Endodermal cell (in vitro differentiated cells): ENCODE measurements around the gene MYO16. TPM values are rescaled to one million over a fixed set of nuclear protein-coding genes. Genes with fewer than 3 reads are reported as not detected.

ENCODE experiments used
- DNase-seq: peaks from one replicate; pipeline ENCODE4 v3.0.0-alpha.2; 2017
- H3K27ac ChIP-seq: 2 replicates; pipeline ENCODE4 v1.5.1; 2013; ENCODE audit warnings: mild to moderate bottlenecking, low read depth, low read length, moderate library complexity
- H3K27me3 ChIP-seq: 2 replicates; pipeline ENCODE4 v1.6.1; 2013; ENCODE audit warnings: mild to moderate bottlenecking, low read length, moderate library complexity; ENCODE audit not compliant: insufficient read depth, control insufficient read depth, poor library complexity, severe bottlenecking
- H3K36me3 ChIP-seq: 2 replicates; pipeline ENCODE4 v1.7.0; 2013; ENCODE audit warnings: mild to moderate bottlenecking, low read length, moderate library complexity; ENCODE audit not compliant: control insufficient read depth, insufficient read depth
- H3K4me1 ChIP-seq: one replicate; pipeline ENCODE4 v1.7.0; 2013; ENCODE audit warnings: low read length; ENCODE audit not compliant: control insufficient read depth, insufficient read depth
- H3K4me3 ChIP-seq: 2 replicates; pipeline ENCODE4 v1.5.1; 2013; ENCODE audit warnings: mild to moderate bottlenecking, low read length, moderate library complexity
- H3K9ac ChIP-seq: 2 replicates; pipeline ENCODE4 v1.6.1; 2013; ENCODE audit warnings: mild to moderate bottlenecking, low read length, moderate library complexity; ENCODE audit not compliant: poor library complexity, severe bottlenecking; ENCODE audit errors: extremely low read depth
- H3K9me3 ChIP-seq: 2 replicates; pipeline ENCODE4 v1.6.1; 2013; ENCODE audit warnings: mild to moderate bottlenecking, low read length, moderate library complexity; ENCODE audit not compliant: control insufficient read depth
- H3K27ac Mint-ChIP-seq: 2 replicates; pipeline ENCODE4 v1.8.0; 2020; ENCODE audit warnings: mixed read lengths
- H3K27me3 Mint-ChIP-seq: 2 replicates; pipeline ENCODE4 v1.8.0; 2021; ENCODE audit warnings: mild to moderate bottlenecking, mixed read lengths; ENCODE audit not compliant: insufficient read depth
- H3K36me3 Mint-ChIP-seq: 2 replicates; pipeline ENCODE4 v1.8.0; 2020; ENCODE audit warnings: low read depth, mixed read lengths
- H3K4me1 Mint-ChIP-seq: 2 replicates; pipeline ENCODE4 v1.8.0; 2020; ENCODE audit warnings: mixed read lengths
- H3K4me3 Mint-ChIP-seq: 2 replicates; pipeline ENCODE4 v1.8.0; 2020; ENCODE audit warnings: mild to moderate bottlenecking, moderate library complexity, mixed read lengths
- H3K9me3 Mint-ChIP-seq: 2 replicates; pipeline ENCODE4 v1.8.0; 2020; ENCODE audit warnings: mild to moderate bottlenecking, mixed read lengths
- CTCF ChIP-seq: fragments of 200-600 bp; sonication (generic); conservative IDR thresholded peaks from 2 replicates; pipeline ENCODE4 v1.5.0; 2021; ENCODE audit warnings: antibody characterized with exemption, mild to moderate bottlenecking
- WGBS, 2 experiments: methylation state at CpG; one replicate each; pipeline versions ENCODE4 v1.1.5 to v1.1.7; 2013; ENCODE audit warnings: missing lambda C conversion rate in 2 of 2, mixed read lengths in 1 of 2; ENCODE audit not compliant: insufficient coverage in 1 of 2, insufficient read length in 1 of 2; 5-methylcytosine and 5-hydroxymethylcytosine counted together
- total RNA-seq, 2 donors: library from RNA; stranded (reverse); fragmentation: NEBNext Ultra II Directional in 1 of 2; extraction: Animal tissue kit (Norgen Biotek cat#: 25700) in 1 of 2; gene quantifications; 2 replicates in 1 of 2; 3 replicates in 1 of 2; pipeline ENCODE4 v1.2.1, GENCODE V29; 2021

MYO16 gene
- total RNA-seq, 2 donors from 2014 or later, result 0.70 to 1.2 TPM

DNA sequence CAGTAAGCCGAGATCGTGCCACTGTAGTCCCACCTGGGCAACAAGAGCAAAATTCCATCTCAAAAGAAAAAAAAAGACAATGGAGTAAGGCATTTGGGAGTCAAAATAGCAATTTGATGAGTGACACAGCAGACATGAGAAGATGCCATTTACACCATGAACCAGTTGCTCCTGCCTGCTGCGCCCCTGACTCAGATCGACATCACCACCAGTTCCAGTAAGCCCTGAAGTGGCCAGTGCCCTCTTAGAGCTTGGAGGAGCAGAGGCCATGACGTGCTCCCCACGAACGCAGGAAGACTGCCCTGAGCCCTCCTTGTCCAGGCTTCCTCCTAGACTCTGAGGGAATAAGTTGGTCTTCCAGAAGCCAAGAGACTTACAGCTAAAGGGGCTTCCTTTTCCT lies 339.2 kb downstream of the MYO16 start:
- Mint-ChIP-seq H3K4me3 (no peak overlapping the region), H3K27ac (no peak overlapping the region), H3K36me3 (no peaks in the 10 kb centered on the region), H3K27me3 (no peaks in the 10 kb centered on the region), H3K4me1 (no peaks in the 10 kb centered on the region), H3K9me3 (peaks cover 3% of the 10 kb centered on the region)
- WGBS, 2 experiments, result 96% methylated on average over 7 of the region's 7 CpGs; no CpG with 5 or more reads in 1 of the 2 experiments
- no peak for DNase-seq
- H3K9me3 ChIP-seq, result no peaks in the 10 kb centered on the region
- H3K4me1 ChIP-seq, result no peaks in the 10 kb centered on the region
- no peak overlapping the region for H3K9ac ChIP-seq
- no peak for TF ChIP-seq CTCF
- H3K36me3 ChIP-seq, result no peaks in the 10 kb centered on the region
- no peak overlapping the region for H3K4me3 ChIP-seq
- no peak overlapping the region for H3K27ac ChIP-seq
- H3K27me3 ChIP-seq, result no peaks in the 10 kb centered on the region

GRCh38 chr13:108974686-108975085 lies 345.3 kb downstream of the MYO16 start:
- Mint-ChIP-seq H3K27me3 (no peaks in the 10 kb centered on the region), H3K36me3 (no peaks in the 10 kb centered on the region), H3K4me3 (no peak overlapping the region), H3K9me3 (peaks cover 3% of the 10 kb centered on the region), H3K4me1 (no peaks in the 10 kb centered on the region), H3K27ac (no peak overlapping the region)
- no peaks in the 10 kb centered on the region for H3K27me3 ChIP-seq
- no peak overlapping the region for H3K4me3 ChIP-seq
- H3K27ac ChIP-seq, result no peak overlapping the region
- H3K9me3 ChIP-seq, result no peaks in the 10 kb centered on the region
- no peak overlapping the region for H3K9ac ChIP-seq
- H3K4me1 ChIP-seq, result no peaks in the 10 kb centered on the region
- no peak for TF ChIP-seq CTCF
- no peak for DNase-seq
- H3K36me3 ChIP-seq, result no peaks in the 10 kb centered on the region

DNA sequence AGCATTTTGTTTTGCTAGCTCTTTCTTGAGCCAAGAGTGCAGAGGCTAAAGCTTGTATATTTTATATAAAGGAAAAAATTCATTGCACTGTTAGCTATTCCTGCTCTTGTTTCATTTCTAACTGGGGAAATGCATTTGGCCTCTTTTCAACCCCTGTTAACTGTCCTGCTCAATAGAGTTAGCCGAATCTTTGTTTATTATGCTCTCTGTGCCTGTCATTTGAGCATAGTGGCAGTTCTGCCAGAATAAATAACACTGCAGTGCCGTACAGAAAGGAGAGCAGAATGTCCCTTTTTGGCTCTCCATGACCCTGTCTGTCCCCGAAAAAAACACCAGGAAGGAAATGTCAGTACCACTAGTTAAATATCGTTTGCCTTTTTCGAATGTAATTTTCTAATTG lies 350.8 kb downstream of the MYO16 start:
- no peaks in the 10 kb centered on the region for H3K9me3 Mint-ChIP-seq
- no peaks in the 10 kb centered on the region for H3K4me1 Mint-ChIP-seq
- Histone ChIP-seq H3K27ac (no peak overlapping the region), H3K9me3 (no peaks in the 10 kb centered on the region), H3K4me3 (no peak overlapping the region), H3K9ac (no peak overlapping the region), H3K4me1 (no peaks in the 10 kb centered on the region), H3K36me3 (no peaks in the 10 kb centered on the region), H3K27me3 (no peaks in the 10 kb centered on the region)
- H3K27me3 Mint-ChIP-seq, result no peaks in the 10 kb centered on the region
- 86 to 90% methylated on average over 4 to 5 of the region's 5 CpGs for WGBS, 2 experiments
- H3K36me3 Mint-ChIP-seq, result no peaks in the 10 kb centered on the region
- H3K27ac Mint-ChIP-seq, result no peak overlapping the region
- no peak overlapping the region for H3K4me3 Mint-ChIP-seq
- no peak for DNase-seq
- TF ChIP-seq CTCF, result no peak
